ENCODE results near the gene SPRTN.

SPRTN gene, protein sequence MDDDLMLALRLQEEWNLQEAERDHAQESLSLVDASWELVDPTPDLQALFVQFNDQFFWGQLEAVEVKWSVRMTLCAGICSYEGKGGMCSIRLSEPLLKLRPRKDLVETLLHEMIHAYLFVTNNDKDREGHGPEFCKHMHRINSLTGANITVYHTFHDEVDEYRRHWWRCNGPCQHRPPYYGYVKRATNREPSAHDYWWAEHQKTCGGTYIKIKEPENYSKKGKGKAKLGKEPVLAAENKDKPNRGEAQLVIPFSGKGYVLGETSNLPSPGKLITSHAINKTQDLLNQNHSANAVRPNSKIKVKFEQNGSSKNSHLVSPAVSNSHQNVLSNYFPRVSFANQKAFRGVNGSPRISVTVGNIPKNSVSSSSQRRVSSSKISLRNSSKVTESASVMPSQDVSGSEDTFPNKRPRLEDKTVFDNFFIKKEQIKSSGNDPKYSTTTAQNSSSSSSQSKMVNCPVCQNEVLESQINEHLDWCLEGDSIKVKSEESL

DNA sequence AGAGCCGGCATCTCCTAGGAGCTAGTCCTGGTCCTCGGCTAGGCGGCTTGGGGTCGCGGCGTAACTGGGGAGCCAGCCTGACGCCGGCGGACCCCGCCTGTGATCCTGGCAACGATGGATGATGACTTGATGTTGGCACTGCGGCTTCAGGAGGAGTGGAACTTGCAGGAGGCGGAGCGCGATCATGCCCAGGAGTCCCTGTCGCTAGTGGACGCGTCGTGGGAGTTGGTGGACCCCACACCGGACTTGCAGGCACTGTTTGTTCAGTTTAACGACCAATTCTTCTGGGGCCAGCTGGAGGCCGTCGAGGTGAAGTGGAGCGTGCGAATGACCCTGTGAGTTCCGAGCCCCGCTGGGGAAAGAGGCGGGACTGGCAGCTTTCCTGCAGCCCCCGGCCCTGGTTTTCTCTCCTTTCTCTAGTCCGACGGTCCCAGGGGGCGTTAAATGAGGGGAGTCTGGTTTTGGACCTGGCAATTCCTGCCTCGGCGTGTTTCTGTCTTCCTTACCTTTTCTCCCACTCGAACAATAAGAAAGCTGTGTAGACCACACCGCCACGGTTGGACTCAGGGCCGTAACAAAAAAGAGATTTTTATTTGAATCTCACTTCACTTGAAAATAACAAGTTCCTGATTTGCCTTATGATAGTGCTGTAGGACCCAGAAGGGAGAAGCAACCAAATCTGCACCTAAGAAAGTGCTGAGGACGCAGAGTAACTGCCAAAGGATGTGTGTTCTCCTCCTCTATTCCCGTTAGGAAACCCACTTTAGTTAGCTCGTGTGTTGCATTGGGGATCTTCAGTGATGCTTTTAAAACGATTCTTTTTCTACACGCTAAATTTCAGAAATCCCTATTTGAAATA is at the start of gene SPRTN:
Gene SPRTN (plus strand): TSS at position 24 of the 859 bp plus-strand sequence. CDS start 91 bp downstream, at position 115.
- no peak for DNase-seq

DNA sequence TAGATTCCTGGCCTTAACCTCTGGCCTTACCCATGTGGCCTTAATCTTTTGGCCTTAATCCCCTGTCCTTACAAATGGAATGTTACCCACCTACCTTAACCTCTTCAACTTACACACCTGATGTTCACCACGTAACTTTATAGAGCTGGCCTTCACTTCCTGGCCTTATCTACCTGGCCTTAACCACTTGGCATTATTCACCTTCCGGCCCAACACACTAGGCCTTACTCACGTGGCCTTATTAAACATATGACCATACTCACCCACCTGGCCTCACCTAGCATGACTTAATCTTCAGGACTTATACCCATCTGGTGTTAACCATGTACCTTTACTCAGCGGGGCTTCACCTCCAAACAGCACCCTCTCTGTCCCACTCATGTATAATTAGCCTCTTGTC is 42.2 kb upstream of the SPRTN start:
- DNase-seq, result no peak

DNA sequence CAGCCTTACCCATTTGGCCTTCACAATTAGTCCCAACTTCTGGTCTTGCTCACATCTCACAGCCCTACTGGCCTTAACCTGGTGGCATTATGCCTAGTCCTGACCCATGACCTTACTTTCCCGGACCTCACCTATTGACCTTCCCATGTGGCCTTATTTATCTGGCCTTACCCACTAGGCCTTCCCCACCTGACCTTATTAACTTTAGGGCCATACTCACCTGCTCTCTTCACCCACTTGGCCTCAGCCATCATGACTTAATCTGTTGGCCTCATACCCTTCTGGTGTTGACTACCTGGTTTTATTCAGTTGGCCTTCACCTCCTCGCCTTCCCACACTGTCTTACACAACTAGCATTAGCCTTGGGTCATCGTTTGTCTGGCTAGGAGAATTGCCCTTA is 36.1 kb upstream of the SPRTN start:
- DNase-seq, result no peak

DNA sequence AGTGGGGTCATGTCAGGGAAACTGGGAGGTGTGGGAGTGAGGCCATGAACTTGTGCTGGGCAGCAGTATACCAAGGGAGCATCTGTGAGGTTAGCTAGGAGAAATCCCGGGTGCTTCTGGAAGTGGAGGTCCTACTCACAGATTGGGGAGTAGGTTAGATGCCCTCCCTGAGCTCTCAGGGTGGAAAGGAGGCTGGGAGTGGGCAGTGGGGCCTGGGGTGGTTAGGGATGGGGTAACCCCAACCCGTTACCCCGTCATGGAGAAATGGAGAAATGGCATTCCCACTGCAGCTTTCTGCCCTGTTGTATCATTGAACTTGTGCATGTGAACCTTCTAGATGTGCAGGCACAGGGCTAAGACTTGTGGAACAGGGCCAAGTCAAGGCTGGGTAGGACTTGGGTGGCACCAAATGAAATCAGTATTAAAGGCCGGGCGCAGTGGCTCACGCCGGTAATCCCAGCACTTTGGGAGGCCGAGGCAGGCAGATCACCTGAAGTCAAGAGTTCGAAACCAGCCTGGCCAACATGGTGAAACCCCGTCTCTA is 27.6 kb upstream of the SPRTN start:
- no peak for DNase-seq

DNA sequence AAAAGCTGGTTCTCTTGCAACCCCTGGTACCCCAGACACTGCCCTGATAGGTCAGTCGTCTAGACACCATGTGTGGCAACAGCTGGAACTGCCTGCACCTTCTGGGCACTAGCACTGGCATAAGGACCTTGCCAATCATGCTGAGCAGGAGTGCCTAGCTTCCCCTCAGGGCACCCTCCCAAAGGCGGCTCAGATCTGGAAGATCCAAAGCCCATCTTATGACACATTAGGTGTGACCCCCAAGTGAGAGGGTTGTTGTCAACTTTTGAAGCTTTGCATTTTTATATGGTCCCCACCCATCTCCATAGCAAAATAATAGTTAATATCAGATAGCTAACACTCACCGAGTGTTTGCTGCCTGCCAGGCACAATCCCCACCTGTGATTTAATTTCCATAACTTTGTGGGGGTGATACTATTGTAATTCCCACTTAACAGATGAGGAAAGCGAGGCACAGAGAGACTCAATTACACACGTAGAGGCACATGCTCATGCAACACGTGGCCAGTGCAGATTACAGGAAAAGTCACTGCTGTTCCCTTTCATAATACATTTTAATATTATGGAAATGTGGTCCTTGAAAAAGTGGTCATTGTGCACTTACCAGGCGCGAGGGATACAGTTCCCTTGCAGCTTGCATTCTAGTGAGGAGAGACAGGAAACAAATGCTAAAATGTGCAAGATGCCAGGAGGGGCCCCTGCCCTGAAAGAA is 26.2 kb upstream of the SPRTN start:
- no peak for DNase-seq

DNA sequence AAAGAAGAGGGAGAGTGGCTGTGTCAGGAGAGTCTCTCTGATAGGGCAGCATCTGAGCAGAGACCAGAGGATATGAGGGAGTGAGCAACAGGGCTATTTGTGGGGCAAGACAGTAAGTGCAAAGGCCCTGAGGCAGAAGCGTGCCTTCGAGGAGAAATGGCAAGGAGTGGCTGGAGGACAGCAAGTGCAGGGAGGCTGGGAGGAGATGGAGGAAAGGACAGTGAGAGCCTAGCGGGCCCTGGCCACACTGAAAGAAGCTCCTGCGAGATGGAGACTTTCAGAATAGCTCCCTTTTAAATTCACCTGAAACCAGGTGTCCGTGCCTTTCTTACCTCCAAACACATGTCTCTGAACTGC is 25.7 kb upstream of the SPRTN start:
- DNase-seq, result no peak

DNA sequence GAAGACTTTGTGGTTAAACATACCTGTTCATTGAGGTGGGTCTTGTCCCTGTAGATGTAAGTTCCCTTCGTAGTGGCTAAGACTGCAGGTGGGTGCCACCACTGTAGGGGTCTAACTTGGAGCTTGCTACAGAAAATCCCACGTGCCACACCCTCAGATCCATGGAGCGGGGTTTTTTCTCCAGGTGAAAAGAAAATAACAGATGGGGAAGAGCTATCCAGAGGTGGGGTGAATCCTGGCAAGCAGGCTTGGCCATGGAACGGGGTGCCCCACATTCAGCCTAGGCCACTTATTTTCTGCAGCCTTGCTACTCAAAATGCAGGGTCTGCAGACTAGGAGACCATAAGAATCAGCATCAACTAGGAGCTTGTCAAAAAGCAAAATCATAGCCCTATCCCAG is 24.4 kb upstream of the SPRTN start:
- DNase-seq, result no peak

DNA sequence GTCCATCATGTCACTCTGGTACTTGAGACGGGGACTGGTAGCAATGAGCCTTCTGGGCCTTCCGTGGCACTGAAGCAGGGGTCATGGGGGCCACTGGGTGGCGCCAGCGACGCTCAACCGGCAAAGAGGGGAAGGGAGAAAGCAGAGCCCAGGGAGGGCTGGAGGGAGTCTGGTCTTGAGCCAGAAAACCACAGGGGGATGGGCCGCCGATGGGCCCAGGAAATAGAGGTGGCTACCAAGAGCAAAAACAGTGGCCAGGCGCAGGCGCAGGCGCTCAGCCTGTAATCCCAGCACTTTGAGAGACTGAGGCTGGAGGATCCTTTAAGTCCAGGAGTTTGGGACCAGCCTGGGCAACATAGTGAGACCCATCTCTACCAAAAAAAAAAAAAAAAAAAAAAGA is 22.2 kb upstream of the SPRTN start:
- no peak for DNase-seq

DNA sequence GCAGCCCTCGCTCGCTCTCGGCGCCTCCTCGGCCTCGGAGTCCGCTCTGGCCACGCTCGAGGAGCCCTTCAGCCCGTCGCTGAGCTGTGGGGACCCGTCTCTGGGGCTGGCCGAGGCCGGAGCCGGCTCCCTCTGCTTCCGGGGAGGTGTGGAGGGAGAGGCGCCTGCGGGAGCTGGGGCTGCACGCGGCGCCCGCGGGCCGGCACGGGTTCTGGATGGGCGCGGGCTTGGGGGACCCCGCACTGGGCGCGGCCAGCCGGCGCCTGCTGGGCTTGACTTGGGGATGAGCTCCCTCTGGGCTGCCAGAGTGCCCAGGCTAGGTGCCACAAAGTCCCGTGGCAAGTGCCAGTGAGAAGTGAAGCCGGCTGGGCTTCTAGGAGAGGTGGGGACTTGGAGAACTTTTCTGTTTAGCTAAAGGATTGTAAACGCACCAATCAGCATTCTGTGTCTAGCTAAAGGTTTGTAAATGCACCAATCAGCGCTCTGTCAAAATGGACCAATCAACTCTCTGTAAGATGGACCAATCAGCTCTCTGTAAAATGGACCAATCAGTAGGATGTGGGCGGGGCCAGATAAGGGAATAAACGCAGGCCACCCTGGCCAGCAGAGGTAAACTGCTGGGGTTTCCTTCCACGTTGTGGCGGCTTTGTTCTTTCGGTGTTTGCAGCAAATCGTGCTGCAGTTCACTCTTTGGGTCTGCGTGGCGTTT is 20.6 kb upstream of the SPRTN start:
- no peak for DNase-seq

DNA sequence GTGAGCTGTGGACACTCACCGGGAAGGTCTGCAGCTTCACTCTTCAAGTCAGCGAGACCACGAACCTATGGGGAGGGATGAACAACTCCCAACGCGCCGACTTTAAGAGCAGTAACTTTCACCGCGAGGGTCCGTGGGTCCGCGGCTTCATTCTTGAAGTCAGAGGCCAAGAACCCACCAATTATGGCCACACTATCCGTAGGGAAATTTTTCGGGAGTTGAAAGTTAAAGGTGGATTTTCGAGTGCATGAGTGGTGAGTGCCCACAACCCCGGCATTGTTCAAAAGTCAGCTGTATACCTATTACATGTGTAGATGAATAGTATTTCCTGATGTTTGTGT is 20.1 kb upstream of the SPRTN start:
- no peak for DNase-seq

DNA sequence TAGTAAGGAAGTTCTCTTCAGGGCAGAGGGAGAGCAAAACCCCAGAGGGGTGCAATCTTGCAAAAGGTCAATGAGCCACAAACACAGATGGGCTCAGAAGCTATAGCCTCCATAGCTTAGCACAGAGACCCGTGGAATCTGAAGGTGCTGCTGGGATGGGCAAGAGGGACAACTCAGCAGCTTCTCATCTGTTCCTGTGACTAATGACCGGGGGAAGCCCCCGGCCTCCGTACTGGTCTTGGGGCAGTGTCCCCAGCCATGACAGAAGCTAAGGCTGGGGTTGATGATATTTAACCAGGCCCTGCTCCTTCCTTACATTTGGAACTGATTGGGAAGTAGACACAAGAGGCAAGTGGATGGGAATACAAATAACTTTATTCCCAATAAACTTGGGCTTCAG is 19.5 kb upstream of the SPRTN start:
- DNase-seq, result no peak

DNA sequence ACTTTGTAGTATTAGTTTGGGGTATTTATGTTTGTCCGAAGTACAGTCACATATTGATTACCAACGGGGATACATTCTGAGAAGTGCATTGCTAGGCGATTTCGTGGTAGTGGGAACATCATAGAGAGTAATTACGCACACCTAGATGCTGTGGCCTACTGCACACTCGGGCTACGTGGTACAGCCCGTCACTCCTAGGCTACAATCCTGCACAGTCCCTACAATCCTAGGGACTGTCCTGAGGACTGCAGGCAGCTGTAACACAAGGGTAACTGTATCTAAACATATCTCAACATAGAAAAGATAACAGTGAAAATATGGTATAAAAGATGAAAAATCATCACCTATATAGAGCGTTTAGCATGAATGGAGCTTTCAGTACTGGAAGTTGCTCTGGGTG is 19.0 kb upstream of the SPRTN start:
- DNase-seq, result no peak

DNA sequence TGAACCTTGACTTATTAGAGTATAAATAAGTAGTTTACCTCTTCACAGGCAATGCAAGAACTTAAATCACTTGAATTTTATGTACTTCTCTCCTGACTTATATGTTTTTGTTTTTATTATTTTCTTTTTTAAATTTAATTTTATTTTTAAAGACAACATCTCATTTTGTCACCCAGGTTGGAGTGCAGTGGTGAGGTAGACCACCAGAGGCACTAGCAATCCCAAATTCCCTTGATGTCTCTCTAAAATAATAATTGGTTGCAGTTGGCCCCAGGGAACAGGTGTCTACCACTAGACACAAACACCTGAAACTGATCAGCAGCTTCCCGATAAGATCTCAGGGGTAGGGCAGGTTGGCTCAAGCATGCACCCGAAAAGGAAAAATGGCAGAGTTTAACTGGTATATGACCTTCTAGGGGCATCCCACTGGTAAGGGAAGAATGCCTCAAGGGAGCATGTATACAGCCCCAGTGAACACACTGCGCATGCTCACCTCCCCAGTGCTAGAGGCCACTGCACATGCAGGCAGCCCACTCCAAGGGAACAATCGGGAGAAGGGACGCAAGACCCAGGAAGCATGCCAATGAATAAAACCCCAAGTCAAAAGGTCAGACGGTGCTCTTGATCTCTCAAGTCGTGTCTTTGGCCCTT is 15.1 kb upstream of the SPRTN start:
- DNase-seq, result no peak

DNA sequence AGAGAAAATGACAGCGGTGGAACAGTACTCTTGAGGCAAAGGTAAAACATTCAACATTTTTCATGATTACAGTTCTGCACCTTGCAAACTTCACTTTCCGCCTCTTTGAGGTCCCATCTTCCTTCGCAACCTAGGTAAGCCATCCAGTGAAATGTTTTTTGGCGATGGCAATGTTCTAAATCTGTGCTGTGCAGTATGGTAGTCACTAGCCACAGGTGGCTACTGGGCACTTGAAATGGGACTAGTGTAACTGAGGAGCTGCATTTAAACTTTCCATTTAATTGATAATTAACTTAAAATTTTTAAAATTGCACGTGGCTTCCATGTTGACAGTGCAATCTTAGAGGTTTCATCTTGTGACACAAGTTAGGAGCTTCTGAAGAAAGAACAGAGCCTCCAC is 13.4 kb upstream of the SPRTN start:
- no peak for DNase-seq

DNA sequence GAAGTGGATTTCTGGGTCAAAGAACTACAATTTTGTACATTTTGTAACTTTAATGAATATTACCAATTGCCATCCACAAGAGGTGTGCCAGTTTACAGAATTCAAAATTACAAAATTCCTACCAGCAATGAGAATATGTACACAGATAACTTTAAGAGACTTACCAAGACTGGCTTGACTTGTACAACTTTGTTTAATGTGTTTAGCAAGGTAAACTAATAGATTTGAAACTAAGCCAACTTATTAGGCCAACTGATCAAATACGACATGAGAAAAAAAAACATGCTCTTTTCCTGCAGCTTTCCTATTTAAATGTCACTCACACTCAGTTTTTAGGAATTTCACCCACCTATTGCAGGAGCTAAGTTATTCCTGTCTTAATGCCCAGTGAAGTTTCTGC is 11.8 kb upstream of the SPRTN start:
- DNase-seq, result no peak

DNA sequence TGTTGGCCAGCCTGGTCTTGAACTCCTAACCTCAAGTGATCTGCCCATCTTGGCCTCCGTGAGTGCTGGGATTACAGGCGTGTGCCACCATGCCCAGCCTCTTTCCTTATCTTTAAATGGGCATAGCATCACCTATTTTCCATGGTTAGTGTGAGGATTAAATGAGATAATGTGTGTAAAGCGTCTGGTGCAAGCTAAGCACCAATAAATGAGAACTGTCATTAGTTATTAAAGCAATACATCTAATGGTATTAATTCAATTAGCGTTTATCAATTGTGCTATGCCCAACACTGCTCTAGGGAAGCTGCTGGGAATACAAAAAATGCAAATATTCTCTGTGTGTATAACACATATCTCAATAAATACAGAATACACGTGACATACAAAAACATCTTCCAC is 10.5 kb upstream of the SPRTN start:
- no peak for DNase-seq

DNA sequence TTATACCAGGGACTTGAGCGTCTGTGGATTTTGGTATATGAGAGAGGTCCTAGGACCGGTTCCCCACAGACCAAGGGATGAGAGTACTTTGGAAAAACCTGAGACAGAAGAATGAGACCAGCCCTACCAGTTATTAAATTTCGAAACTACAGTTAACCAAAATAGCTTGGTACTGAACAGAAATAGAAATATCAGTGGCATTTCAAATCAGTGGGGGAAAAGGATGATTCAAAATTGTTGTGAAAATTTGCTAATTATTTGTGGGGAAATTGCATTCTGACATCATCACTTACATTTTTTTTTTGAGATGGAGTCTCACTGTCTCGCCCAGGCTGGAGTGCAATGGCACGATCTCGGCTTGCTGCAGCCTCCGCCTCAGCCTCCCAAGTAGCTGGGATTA is 8.6 kb upstream of the SPRTN start:
- no peak for DNase-seq

DNA sequence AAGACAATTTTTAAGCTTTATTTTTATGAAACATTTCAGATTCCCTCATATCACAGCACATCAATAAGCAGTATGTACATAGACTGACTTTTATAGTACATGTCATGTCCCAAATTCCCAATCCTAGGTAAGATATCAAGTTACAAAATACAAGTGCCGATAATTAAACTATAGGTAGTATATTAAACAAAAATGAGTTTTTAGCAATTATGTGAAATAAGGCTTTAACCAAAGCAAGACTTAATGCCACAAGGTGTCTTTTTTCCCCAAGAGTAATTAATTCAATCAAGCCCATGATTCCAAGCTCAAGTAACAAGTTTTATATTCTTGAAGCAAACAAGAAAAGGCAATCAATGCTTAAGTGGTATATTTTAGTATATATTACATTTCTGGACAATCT is 5.3 kb upstream of the SPRTN start:
- no peak for DNase-seq

DNA sequence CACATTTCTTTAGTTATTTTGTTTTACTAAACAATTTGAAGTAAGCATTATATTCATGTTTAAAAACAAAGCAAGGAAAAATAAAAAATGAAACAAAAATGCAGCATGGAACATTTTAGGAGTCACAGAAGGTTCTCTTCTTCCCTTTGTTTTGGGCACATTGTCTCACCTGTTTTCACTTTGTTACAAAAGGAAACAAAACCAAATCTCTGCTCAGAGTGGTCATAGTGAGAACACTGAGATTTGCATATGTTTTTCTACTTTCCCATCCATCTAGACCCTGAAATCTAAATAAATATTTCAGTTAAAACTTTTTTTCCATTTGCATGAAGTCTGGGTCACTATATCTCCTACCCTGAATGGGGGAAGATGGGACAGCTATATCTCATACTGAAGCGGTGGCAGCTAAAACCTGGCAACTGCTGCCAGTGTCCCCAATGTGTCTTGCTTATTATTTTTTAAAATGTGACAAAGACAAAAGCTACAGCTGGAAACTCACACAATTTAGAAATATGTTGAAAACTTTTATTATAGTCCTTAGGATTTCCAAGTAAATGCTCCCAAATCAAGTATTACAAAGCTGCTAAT is 3.9 kb upstream of the SPRTN start:
- no peak for DNase-seq

DNA sequence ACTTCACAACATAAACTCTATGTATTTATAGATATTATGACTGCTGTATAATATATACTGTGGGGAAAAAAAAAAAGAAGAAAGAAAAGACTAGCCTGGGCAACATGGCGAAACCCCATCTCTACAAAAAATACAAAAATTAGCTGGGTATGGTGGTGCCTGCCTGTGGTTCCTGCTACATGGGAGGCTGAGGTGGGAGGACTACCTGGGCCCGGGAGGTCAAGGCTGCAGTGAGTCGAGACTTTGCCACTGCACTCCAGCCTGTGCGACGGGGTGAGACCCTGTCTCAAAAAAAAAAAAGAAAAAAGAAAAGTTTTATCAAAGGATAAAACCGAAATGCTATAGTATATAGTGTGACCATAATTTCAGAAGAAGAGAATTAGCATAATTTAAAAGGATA is 3.1 kb upstream of the SPRTN start:
- DNase-seq, result no peak

DNA sequence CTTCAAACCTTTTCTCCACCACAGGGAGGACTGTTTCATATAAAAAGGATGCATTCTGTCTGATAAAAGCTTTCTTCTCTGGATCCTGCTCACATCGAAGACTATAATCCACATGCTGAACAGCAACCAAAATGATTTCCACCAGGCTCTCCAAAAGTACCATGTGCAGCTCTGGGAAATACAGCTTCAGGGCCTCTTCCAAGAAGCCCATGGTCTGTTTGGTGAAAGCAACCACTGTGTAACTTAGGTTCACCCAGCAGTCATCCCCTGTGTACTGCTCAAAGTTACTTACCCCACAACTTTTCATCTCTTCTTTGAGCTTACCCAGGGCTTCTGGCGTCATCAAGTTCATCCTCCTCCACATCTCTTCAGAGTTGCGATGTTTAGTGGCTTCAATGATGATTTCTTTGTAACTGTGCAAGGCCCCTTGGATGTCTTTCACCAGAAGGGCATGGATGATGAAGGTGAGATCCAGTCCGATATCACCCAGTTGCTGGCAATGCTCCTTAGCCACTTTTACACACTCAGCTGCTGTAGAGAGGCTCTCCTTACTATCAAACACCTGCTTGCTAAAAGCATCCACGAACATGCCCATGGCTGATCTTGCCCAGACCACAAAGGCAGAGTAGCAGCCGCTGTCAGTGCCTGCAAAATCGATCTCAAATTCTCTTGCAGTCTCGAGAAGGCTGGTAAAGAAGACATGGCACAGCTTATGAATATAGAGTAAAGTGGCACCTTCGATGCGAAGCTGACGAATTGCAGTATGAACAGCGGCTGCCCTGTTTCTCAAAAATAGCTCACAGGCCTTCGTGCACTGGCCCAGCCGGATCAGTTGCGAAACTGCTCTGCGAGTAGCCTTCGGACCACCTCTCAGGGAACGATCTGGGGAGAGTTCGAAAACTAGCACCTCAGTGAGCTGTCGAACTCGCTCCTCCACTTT is 2.2 kb upstream of the SPRTN start:
- no peak for DNase-seq
